KMS-11 (cell line): ENCODE results near the gene LZTS3.
"Not testable (repeated sequence)": the region's sequence is repeated elsewhere in the genome, so short reads cannot be mapped to it uniquely, and the experiment has no call there.

Source experiments
- H2AFZ ChIP-seq: fragments of 200-600 bp; sonication (generic); 2 replicates; pipeline ENCODE4 v1.6.1; 2016; ENCODE audit warnings: antibody characterized with exemption, mixed run types, low read depth
- H3K27ac ChIP-seq: fragments of 200-600 bp; sonication (generic); 2 replicates; pipeline ENCODE4 v1.6.1; 2016; ENCODE audit warnings: mild to moderate bottlenecking, mixed run types
- H3K27me3 ChIP-seq: fragments of 200-600 bp; sonication (generic); 2 replicates; pipeline ENCODE4 v1.6.1; 2017; ENCODE audit warnings: mild to moderate bottlenecking, low read depth, mixed run types, moderate library complexity; ENCODE audit not compliant: insufficient read depth
- H3K36me3 ChIP-seq: fragments of 200-600 bp; sonication (generic); 2 replicates; pipeline ENCODE4 v1.6.1; 2017; ENCODE audit warnings: mild to moderate bottlenecking, mixed run types; ENCODE audit not compliant: insufficient read depth
- H3K4me1 ChIP-seq: fragments of 200-600 bp; sonication (generic); 2 replicates; pipeline ENCODE4 v1.6.1; 2016; ENCODE audit warnings: mild to moderate bottlenecking, low read depth, mixed run types; ENCODE audit not compliant: poor library complexity, severe bottlenecking
- H3K4me2 ChIP-seq: fragments of 200-600 bp; sonication (generic); 2 replicates; pipeline ENCODE4 v1.7.0; 2016; ENCODE audit warnings: mild to moderate bottlenecking, mixed run types
- H3K4me3 ChIP-seq: fragments of 200-600 bp; sonication (generic); IDR thresholded peaks from 2 replicates; pipeline ENCODE4 v1.6.1; 2017; ENCODE audit warnings: low read depth, low read length, mixed read lengths; ENCODE audit not compliant: insufficient read depth
- H3K79me2 ChIP-seq: fragments of 200-600 bp; sonication (generic); 2 replicates; pipeline ENCODE4 v1.6.1; 2016; ENCODE audit warnings: low read depth, mixed run types; ENCODE audit not compliant: insufficient read depth
- H3K9ac ChIP-seq: fragments of 200-600 bp; sonication (generic); 2 replicates; pipeline ENCODE4 v1.6.1; 2016; ENCODE audit warnings: mild to moderate bottlenecking, mixed run types
- H4K20me1 ChIP-seq: fragments of 200-600 bp; sonication (generic); 2 replicates; pipeline ENCODE4 v1.6.1; 2016; ENCODE audit warnings: mild to moderate bottlenecking, mixed run types; ENCODE audit not compliant: insufficient read depth
- TF ChIP-seq, protein P1 (sequence below): fragments of 200-600 bp; sonication (generic); conservative IDR thresholded peaks from 2 replicates; pipeline ENCODE4 v1.6.1; 2017; ENCODE audit warnings: low read depth, mild to moderate bottlenecking, antibody characterized with exemption, low read length, moderate library complexity, mixed read lengths

Gene LZTS3

GRCh38 chr20:3157817-3158216 lies 15.5 kb downstream of the LZTS3 start:
- no peaks in the 10 kb centered on the region for H3K27me3 ChIP-seq
- peaks cover 32% of the 10 kb centered on the region for H3K79me2 ChIP-seq
- H3K4me2 ChIP-seq = peak overlapping the region; percentile 21; the same call in 1 of the 2 replicates
- H3K9ac ChIP-seq = no peak overlapping the region
- H3K4me1 ChIP-seq = peaks cover 19% of the 10 kb centered on the region
- no peaks in the 10 kb centered on the region for H3K36me3 ChIP-seq
- TF ChIP-seq, protein P1, sequence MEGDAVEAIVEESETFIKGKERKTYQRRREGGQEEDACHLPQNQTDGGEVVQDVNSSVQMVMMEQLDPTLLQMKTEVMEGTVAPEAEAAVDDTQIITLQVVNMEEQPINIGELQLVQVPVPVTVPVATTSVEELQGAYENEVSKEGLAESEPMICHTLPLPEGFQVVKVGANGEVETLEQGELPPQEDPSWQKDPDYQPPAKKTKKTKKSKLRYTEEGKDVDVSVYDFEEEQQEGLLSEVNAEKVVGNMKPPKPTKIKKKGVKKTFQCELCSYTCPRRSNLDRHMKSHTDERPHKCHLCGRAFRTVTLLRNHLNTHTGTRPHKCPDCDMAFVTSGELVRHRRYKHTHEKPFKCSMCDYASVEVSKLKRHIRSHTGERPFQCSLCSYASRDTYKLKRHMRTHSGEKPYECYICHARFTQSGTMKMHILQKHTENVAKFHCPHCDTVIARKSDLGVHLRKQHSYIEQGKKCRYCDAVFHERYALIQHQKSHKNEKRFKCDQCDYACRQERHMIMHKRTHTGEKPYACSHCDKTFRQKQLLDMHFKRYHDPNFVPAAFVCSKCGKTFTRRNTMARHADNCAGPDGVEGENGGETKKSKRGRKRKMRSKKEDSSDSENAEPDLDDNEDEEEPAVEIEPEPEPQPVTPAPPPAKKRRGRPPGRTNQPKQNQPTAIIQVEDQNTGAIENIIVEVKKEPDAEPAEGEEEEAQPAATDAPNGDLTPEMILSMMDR = no peak
- no peak overlapping the region for H2AFZ ChIP-seq
- H4K20me1 ChIP-seq = peaks cover 3% of the 10 kb centered on the region; the same call in 1 of the 2 replicates
- no peak overlapping the region for H3K27ac ChIP-seq
- no peak overlapping the region for H3K4me3 ChIP-seq

- Histone ChIP-seq H3K27me3 (no peaks in the 10 kb centered on the region), H2AFZ (no peak overlapping the region), H3K4me1 (peaks cover 27% of the 10 kb centered on the region), H3K4me3 (no peak overlapping the region), H4K20me1 (peaks cover 3% of the 10 kb centered on the region; the same call in 1 of the 2 replicates), H3K36me3 (no peaks in the 10 kb centered on the region), H3K79me2 (peaks cover 36% of the 10 kb centered on the region), H3K4me2 (no peak overlapping the region), H3K27ac (no peak overlapping the region), H3K9ac (no peak overlapping the region)
- TF ChIP-seq, protein P1 = no peak
Measured at GRCh38 chr20:3156811-3157619, 16.3 kb downstream of the LZTS3 start.

DNA sequence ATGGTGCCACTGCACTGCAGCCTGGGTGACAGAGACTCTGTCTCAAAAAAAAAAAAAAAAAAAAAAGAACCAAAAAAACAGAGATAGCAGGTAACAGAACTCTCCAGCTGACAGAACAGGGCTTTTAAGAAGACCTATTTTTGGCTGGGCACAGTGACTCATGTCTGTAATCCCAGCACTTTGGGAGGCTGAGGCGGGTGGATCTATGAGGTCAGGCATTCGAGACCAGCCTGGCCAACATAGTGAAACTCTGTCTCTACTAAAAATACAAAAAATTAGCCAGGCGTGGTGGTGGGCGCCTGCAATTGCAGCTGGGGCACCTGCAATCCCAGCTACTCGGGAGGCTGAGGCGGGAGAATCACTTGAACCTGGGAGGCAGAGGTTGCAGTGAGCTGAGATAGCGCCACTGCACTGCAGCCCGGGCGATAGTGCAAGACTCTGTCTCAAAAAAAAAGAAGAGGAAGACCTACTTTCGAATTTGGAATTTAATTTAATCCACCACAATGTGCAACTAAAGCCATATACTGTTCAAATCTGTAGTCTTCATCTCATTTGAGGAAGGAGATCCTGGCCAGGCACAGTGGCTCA lies 21.2 kb downstream of the LZTS3 start:
- H3K4me3 ChIP-seq, H2AFZ ChIP-seq, H3K4me2 ChIP-seq, H3K27ac ChIP-seq, H3K9ac ChIP-seq, H3K27me3 ChIP-seq, H4K20me1 ChIP-seq, H3K36me3 ChIP-seq: not testable (repeated sequence)
- Histone ChIP-seq H3K79me2 (peaks cover 14% of the 10 kb centered on the region; the same call in 1 of the 2 replicates), H3K4me1 (peaks cover 23% of the 10 kb centered on the region)

GRCh38 chr20:3150908-3151307 lies 22.4 kb downstream of the LZTS3 start:
- Histone ChIP-seq H3K79me2 (peaks cover 5% of the 10 kb centered on the region; the same call in 1 of the 2 replicates), H3K27ac (no peak overlapping the region), H3K9ac (no peak overlapping the region), H3K4me1 (peaks cover 23% of the 10 kb centered on the region), H4K20me1 (no peaks in the 10 kb centered on the region), H3K4me2 (no peak overlapping the region), H2AFZ (no peak overlapping the region), H3K4me3 (no peak overlapping the region), H3K36me3 (no peaks in the 10 kb centered on the region; the same call in 1 of the 2 replicates), H3K27me3 (no peaks in the 10 kb centered on the region)
- TF ChIP-seq, protein P1 = no peak
